Measurements from ENCODE around the gene ZNF493.

The ZNF493 gene

GRCh38 chr19:21396893-21397572 is at the start of gene ZNF493:
TSS of gene ZNF493 (plus strand) at chr19:21397133. CDS start at chr19:21397238, 105 bp downstream.
- DNase-seq (ENCODE audit: low spot score), result peak; percentile 98

GRCh38 chr19:21352830-21353229 is 44.1 kb upstream of the ZNF493 start:
- DNase-seq (ENCODE audit: low spot score), result no peak

GRCh38 chr19:21358768-21359451 is 38.0 kb upstream of the ZNF493 start, which contains the start of gene ZNF738:
TSS of gene ZNF738 (plus strand) at chr19:21359000. CDS start at chr19:21359141, 141 bp downstream.
- peak; percentile 98 for DNase-seq (ENCODE audit: low spot score)

GRCh38 chr19:21362291-21362690 is 34.6 kb upstream of the ZNF493 start:
- no peak for DNase-seq (ENCODE audit: low spot score)

- no peak for DNase-seq (ENCODE audit: low spot score)
These were observed 12.9 kb upstream of the ZNF493 start for GRCh38 chr19:21383980-21384582.

GRCh38 chr19:21396121-21396520 is 812 bp upstream of the ZNF493 start:
- DNase-seq (ENCODE audit: low spot score), result no peak

GRCh38 chr19:21398851-21399250 is 1.9 kb downstream of the ZNF493 start:
- DNase-seq (ENCODE audit: low spot score), result no peak

- no peak for DNase-seq (ENCODE audit: low spot score)
These were observed 5.5 kb downstream of the ZNF493 start for GRCh38 chr19:21402303-21402985.

GRCh38 chr19:21410166-21410565 is 13.2 kb downstream of the ZNF493 start:
- no peak for DNase-seq (ENCODE audit: low spot score)

- DNase-seq (ENCODE audit: low spot score), result no peak
These were observed 25.3 kb downstream of the ZNF493 start for GRCh38 chr19:21422244-21422643.

- DNase-seq (ENCODE audit: low spot score), result no peak
These were observed 26.4 kb downstream of the ZNF493 start for GRCh38 chr19:21423057-21424041.

GRCh38 chr19:21430675-21431074 is 33.7 kb downstream of the ZNF493 start:
- no peak for DNase-seq (ENCODE audit: low spot score)

GRCh38 chr19:21432590-21432989 is 35.7 kb downstream of the ZNF493 start:
- no peak for DNase-seq (ENCODE audit: low spot score)

- no peak for DNase-seq (ENCODE audit: low spot score)
These were observed 37.6 kb downstream of the ZNF493 start for GRCh38 chr19:21434516-21434915.

- DNase-seq (ENCODE audit: low spot score), result no peak
These were observed 38.1 kb downstream of the ZNF493 start for GRCh38 chr19:21434967-21435544.

- DNase-seq (ENCODE audit: low spot score), result no peak
These were observed 42.3 kb downstream of the ZNF493 start for GRCh38 chr19:21439201-21439751.

GRCh38 chr19:21440321-21440720 is 43.4 kb downstream of the ZNF493 start:
- no peak for DNase-seq (ENCODE audit: low spot score)

GRCh38 chr19:21451187-21451586 is 54.3 kb downstream of the ZNF493 start:
- no peak for DNase-seq (ENCODE audit: low spot score)

GRCh38 chr19:21454901-21455300 is 58.0 kb downstream of the ZNF493 start:
- no peak for DNase-seq (ENCODE audit: low spot score)

GRCh38 chr19:21460686-21461085 is 63.8 kb downstream of the ZNF493 start:
- no peak for DNase-seq (ENCODE audit: low spot score)

GRCh38 chr19:21462540-21462939 is 65.6 kb downstream of the ZNF493 start:
- no peak for DNase-seq (ENCODE audit: low spot score)
